KMS-11 (cell line): ENCODE results near the gene ZFYVE9.

Experiments used
- H2AFZ ChIP-seq: fragments of 200-600 bp; sonication (generic); 2 replicates; pipeline ENCODE4 v1.6.1; 2016; ENCODE audit warnings: antibody characterized with exemption, mixed run types, low read depth
- H3K27ac ChIP-seq: fragments of 200-600 bp; sonication (generic); 2 replicates; pipeline ENCODE4 v1.6.1; 2016; ENCODE audit warnings: mild to moderate bottlenecking, mixed run types
- H3K27me3 ChIP-seq: fragments of 200-600 bp; sonication (generic); 2 replicates; pipeline ENCODE4 v1.6.1; 2017; ENCODE audit warnings: mild to moderate bottlenecking, low read depth, mixed run types, moderate library complexity; ENCODE audit not compliant: insufficient read depth
- H3K36me3 ChIP-seq: fragments of 200-600 bp; sonication (generic); 2 replicates; pipeline ENCODE4 v1.6.1; 2017; ENCODE audit warnings: mild to moderate bottlenecking, mixed run types; ENCODE audit not compliant: insufficient read depth
- H3K4me1 ChIP-seq: fragments of 200-600 bp; sonication (generic); 2 replicates; pipeline ENCODE4 v1.6.1; 2016; ENCODE audit warnings: mild to moderate bottlenecking, low read depth, mixed run types; ENCODE audit not compliant: poor library complexity, severe bottlenecking
- H3K4me2 ChIP-seq: fragments of 200-600 bp; sonication (generic); 2 replicates; pipeline ENCODE4 v1.7.0; 2016; ENCODE audit warnings: mild to moderate bottlenecking, mixed run types
- H3K4me3 ChIP-seq: fragments of 200-600 bp; sonication (generic); IDR thresholded peaks from 2 replicates; pipeline ENCODE4 v1.6.1; 2017; ENCODE audit warnings: low read depth, low read length, mixed read lengths; ENCODE audit not compliant: insufficient read depth
- H3K79me2 ChIP-seq: fragments of 200-600 bp; sonication (generic); 2 replicates; pipeline ENCODE4 v1.6.1; 2016; ENCODE audit warnings: low read depth, mixed run types; ENCODE audit not compliant: insufficient read depth
- H3K9ac ChIP-seq: fragments of 200-600 bp; sonication (generic); 2 replicates; pipeline ENCODE4 v1.6.1; 2016; ENCODE audit warnings: mild to moderate bottlenecking, mixed run types
- H4K20me1 ChIP-seq: fragments of 200-600 bp; sonication (generic); 2 replicates; pipeline ENCODE4 v1.6.1; 2016; ENCODE audit warnings: mild to moderate bottlenecking, mixed run types; ENCODE audit not compliant: insufficient read depth
- CTCF ChIP-seq: fragments of 200-600 bp; sonication (generic); conservative IDR thresholded peaks from 2 replicates; pipeline ENCODE4 v1.6.1; 2017; ENCODE audit warnings: low read depth, mild to moderate bottlenecking, antibody characterized with exemption, low read length, moderate library complexity, mixed read lengths

Gene ZFYVE9

GRCh38 chr1:52238474-52238873 lies 96.6 kb downstream of the ZFYVE9 start:
- Histone ChIP-seq H3K27ac (no peak overlapping the region), H3K4me2 (no peak overlapping the region), H3K79me2 (no peaks in the 10 kb centered on the region), H2AFZ (no peak overlapping the region), H3K27me3 (no peaks in the 10 kb centered on the region), H4K20me1 (no peaks in the 10 kb centered on the region), H3K36me3 (no peaks in the 10 kb centered on the region), H3K9ac (no peak overlapping the region), H3K4me1 (peaks cover 19% of the 10 kb centered on the region), H3K4me3 (no peak overlapping the region)
- TF ChIP-seq CTCF, result no peak

GRCh38 chr1:52238887-52239707 lies 97.2 kb downstream of the ZFYVE9 start:
- H3K79me2 ChIP-seq, result no peaks in the 10 kb centered on the region
- H3K4me3 ChIP-seq, result no peak overlapping the region
- TF ChIP-seq CTCF, result no peak
- no peak overlapping the region for H3K9ac ChIP-seq
- no peak overlapping the region for H3K27ac ChIP-seq
- H4K20me1 ChIP-seq, result no peaks in the 10 kb centered on the region
- H3K4me2 ChIP-seq, result no peak overlapping the region
- peaks cover 19% of the 10 kb centered on the region for H3K4me1 ChIP-seq
- no peaks in the 10 kb centered on the region for H3K27me3 ChIP-seq
- no peak overlapping the region for H2AFZ ChIP-seq
- H3K36me3 ChIP-seq, result no peaks in the 10 kb centered on the region

- Histone ChIP-seq H3K27ac (no peak overlapping the region), H2AFZ (no peak overlapping the region), H4K20me1 (no peaks in the 10 kb centered on the region), H3K36me3 (no peaks in the 10 kb centered on the region), H3K4me1 (peaks cover 19% of the 10 kb centered on the region), H3K9ac (no peak overlapping the region), H3K4me2 (no peak overlapping the region), H3K4me3 (no peak overlapping the region), H3K79me2 (no peaks in the 10 kb centered on the region), H3K27me3 (no peaks in the 10 kb centered on the region)
- no peak for TF ChIP-seq CTCF
Observed at GRCh38 chr1:52239708-52240001, 97.8 kb downstream of the ZFYVE9 start.

GRCh38 chr1:52240592-52241210 lies 98.8 kb downstream of the ZFYVE9 start:
- no peaks in the 10 kb centered on the region for H4K20me1 ChIP-seq
- no peak for TF ChIP-seq CTCF

More at GRCh38 chr1:52240592-52241210, 98.8 kb downstream of the ZFYVE9 start:
- H3K4me1 ChIP-seq, result peaks cover 19% of the 10 kb centered on the region
- H3K9ac ChIP-seq, result no peak overlapping the region
- no peaks in the 10 kb centered on the region for H3K79me2 ChIP-seq
- no peak overlapping the region for H3K27ac ChIP-seq
- H3K4me3 ChIP-seq, result no peak overlapping the region
- H3K27me3 ChIP-seq, result no peaks in the 10 kb centered on the region
- no peak overlapping the region for H2AFZ ChIP-seq
- no peak overlapping the region for H3K4me2 ChIP-seq
- H3K36me3 ChIP-seq, result no peaks in the 10 kb centered on the region
